GM23248 (cell line): Measurements from ENCODE around the gene RUFY4. TPM values are rescaled to one million over a fixed set of nuclear protein-coding genes. Genes with fewer than 3 reads are reported as not detected.
"Not testable (repeated sequence)": the region's sequence is repeated elsewhere in the genome, so short reads cannot be mapped to it uniquely, and the experiment has no call there.

Source experiments
- DNase-seq: peaks from one replicate; pipeline ENCODE4 v3.0.0-alpha.2; 2015
- H2AFZ ChIP-seq: fragments of 200-600 bp; sonication (generic); 2 replicates; pipeline ENCODE4 v1.6.1; 2016; ENCODE audit warnings: antibody characterized with exemption
- H3F3A ChIP-seq: fragments of 200-600 bp; sonication (generic); 2 replicates; pipeline ENCODE4 v1.6.1; 2016; ENCODE audit warnings: mild to moderate bottlenecking, antibody characterized with exemption, mixed run types; ENCODE audit not compliant: insufficient read depth
- H3K27ac ChIP-seq: fragments of 200-600 bp; sonication (generic); 2 replicates; pipeline ENCODE4 v1.5.1; 2016; ENCODE audit warnings: mild to moderate bottlenecking
- H3K27me3 ChIP-seq: fragments of 200-600 bp; sonication (generic); replicated peaks from 2 replicates; pipeline ENCODE4 v1.6.1; 2016; ENCODE audit warnings: mild to moderate bottlenecking; ENCODE audit not compliant: insufficient read depth
- H3K36me3 ChIP-seq: fragments of 200-600 bp; sonication (generic); 2 replicates; pipeline ENCODE4 v1.6.1; 2016; ENCODE audit warnings: low read depth, mild to moderate bottlenecking
- H3K4me1 ChIP-seq: fragments of 200-600 bp; sonication (generic); 2 replicates; pipeline ENCODE4 v1.6.1; 2016; ENCODE audit warnings: mild to moderate bottlenecking; ENCODE audit not compliant: insufficient read depth
- H3K4me2 ChIP-seq: fragments of 200-600 bp; sonication (generic); one replicate; pipeline ENCODE4 v1.6.1; 2016; ENCODE audit warnings: mild to moderate bottlenecking; ENCODE audit not compliant: unreplicated experiment
- H3K4me3 ChIP-seq: fragments of 200-600 bp; sonication (generic); 2 replicates; pipeline ENCODE4 v1.5.1; 2016; ENCODE audit warnings: mild to moderate bottlenecking
- H3K79me2 ChIP-seq: fragments of 200-600 bp; sonication (generic); 2 replicates; pipeline ENCODE4 v1.6.1; 2016; ENCODE audit warnings: mild to moderate bottlenecking; ENCODE audit not compliant: insufficient read depth
- H3K9ac ChIP-seq: fragments of 200-600 bp; sonication (generic); 2 replicates; pipeline ENCODE4 v1.6.1; 2016; ENCODE audit warnings: mild to moderate bottlenecking
- H3K9me2 ChIP-seq: fragments of 200-600 bp; sonication (generic); 2 replicates; pipeline ENCODE4 v1.6.1; 2016; ENCODE audit warnings: mixed run types, mild to moderate bottlenecking, moderate library complexity; ENCODE audit not compliant: insufficient read depth
- H3K9me3 ChIP-seq: fragments of 200-600 bp; sonication (generic); one replicate; pipeline ENCODE4 v1.6.1; 2017; ENCODE audit warnings: low read depth
- H4K20me1 ChIP-seq: fragments of 200-600 bp; sonication (generic); 2 replicates; pipeline ENCODE4 v1.6.0; 2016; ENCODE audit not compliant: insufficient read depth
- EZH2 ChIP-seq: fragments of 200-600 bp; sonication (generic); IDR thresholded peaks from 2 replicates; pipeline ENCODE4 v1.6.1; 2018; ENCODE audit warnings: antibody characterized with exemption, mild to moderate bottlenecking; ENCODE audit not compliant: insufficient read depth, poor library complexity, severe bottlenecking
- EZH2phosphoT487 ChIP-seq: fragments of 200-600 bp; sonication (generic); IDR thresholded peaks from 2 replicates; pipeline ENCODE4 v1.6.1; 2018; ENCODE audit warnings: antibody characterized with exemption, moderate library complexity, mild to moderate bottlenecking, low read depth; ENCODE audit not compliant: insufficient read depth
- WGBS, 2 experiments: methylation state at CpG; one replicate each; pipeline ENCODE4 v1.1.6; 2015 to 2017; ENCODE audit warnings: low lambda C conversion rate in 2 of 2, low coverage in 1 of 2; ENCODE audit errors: missing lambda C conversion rate in 2 of 2; 5-methylcytosine and 5-hydroxymethylcytosine counted together
- in situ Hi-C: fragments of 300-500 bp; cut with MboI; formaldehyde crosslinking; loops from 2 replicates; pipeline ENCODE4 v1.15.0; 2020
- polyA plus RNA-seq: library from polyadenylated mRNA; unstranded; fragments of >200 nt; fragmentation: Nextera tagmentation; extraction: Ambion mirVana; gene quantifications from 2 replicates; pipeline ENCODE4 v1.2.1, GENCODE V29; 2016
- total RNA-seq: library from RNA; depleted of rRNA; stranded (reverse); fragments of >200 nt; shearing (Covaris generic); gene quantifications from 2 replicates; pipeline ENCODE4 v1.2.3, GENCODE V29; 2014

The RUFY4 gene
- total and polyA plus RNA-seq, 2 experiments from 2014 or later, result not detected

DNA sequence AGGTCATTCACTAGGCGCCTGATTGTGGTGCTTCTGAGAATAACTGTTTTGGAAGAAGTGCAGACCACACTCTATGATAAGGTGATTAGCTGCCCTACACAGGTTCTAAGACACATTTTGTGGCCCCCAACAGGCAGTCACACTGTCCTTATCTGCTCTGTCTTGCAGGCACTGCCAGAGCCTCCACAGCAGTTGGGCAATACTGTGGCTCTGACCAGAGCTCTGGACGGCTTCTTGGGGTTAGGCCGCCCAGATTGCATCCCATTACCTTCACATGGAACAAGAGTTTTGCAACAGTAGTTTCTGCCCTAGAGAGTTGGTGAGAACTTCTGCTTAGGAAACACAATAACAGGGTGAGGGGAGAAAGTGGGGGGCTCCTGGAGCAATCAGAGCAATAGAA lies 22.7 kb downstream of the RUFY4 start:
- H2AFZ ChIP-seq, result no peak overlapping the region
- peaks cover 76% of the 10 kb centered on the region for H3K27me3 ChIP-seq
- WGBS, 2 experiments, result 59 to 69% methylated on average over 3 of the region's 3 CpGs

DNA sequence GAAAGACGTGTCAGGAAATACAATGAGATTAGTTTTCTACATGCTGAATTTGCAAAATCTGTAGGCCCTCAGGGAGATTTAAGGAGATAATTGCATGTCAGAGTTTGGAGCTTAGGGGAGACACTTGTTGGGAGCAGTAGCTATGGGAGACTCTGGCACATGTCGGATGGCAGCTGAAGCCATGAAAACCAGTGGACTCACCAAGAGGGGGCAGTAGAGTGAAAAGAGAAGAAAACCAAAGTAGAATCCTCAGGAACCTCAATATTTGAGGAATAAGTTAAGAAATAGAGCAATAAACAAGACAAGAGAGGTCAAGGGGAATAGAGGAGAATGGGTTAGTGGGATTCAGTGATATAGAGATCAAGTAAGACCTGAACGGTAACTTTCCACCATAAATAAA lies 24.8 kb downstream of the RUFY4 start:
- H3F3A ChIP-seq, result no peaks in the 10 kb centered on the region
- H3K4me3 ChIP-seq, result no peak overlapping the region
- H3K9me3 ChIP-seq, result no peaks in the 10 kb centered on the region
- H3K4me1 ChIP-seq, result no peaks in the 10 kb centered on the region
- no peaks in the 10 kb centered on the region for H3K36me3 ChIP-seq
- DNase-seq, result no peak
- H3K9me2 ChIP-seq, result no peaks in the 10 kb centered on the region
- no peaks in the 10 kb centered on the region for H4K20me1 ChIP-seq
- H3K4me2 ChIP-seq, result no peak overlapping the region
- no peak overlapping the region for H2AFZ ChIP-seq
- peaks cover 80% of the 10 kb centered on the region for H3K27me3 ChIP-seq
- no peaks in the 10 kb centered on the region for H3K79me2 ChIP-seq
- H3K27ac ChIP-seq, result no peak overlapping the region
- in situ Hi-C loops, result no loop called here
- no peak overlapping the region for H3K9ac ChIP-seq
- 78% methylated on average over 3 of the region's 3 CpGs for WGBS, 2 experiments
- TF ChIP-seq EZH2, result no peak
- no peak for TF ChIP-seq EZH2phosphoT487

More for the DNA sequence above, 22.7 kb downstream of the RUFY4 start:
- Histone ChIP-seq H3K9me2 (no peaks in the 10 kb centered on the region), H3K79me2 (no peaks in the 10 kb centered on the region), H3K9me3 (no peaks in the 10 kb centered on the region), H3K27ac (no peak overlapping the region), H3K4me1 (no peaks in the 10 kb centered on the region), H3F3A (no peaks in the 10 kb centered on the region), H3K36me3 (no peaks in the 10 kb centered on the region), H4K20me1 (no peaks in the 10 kb centered on the region), H3K9ac (no peak overlapping the region), H3K4me3 (no peak overlapping the region), H3K4me2 (no peak overlapping the region)
- no peak for DNase-seq
- TF ChIP-seq EZH2, result no peak
- TF ChIP-seq EZH2phosphoT487, result no peak
- in situ Hi-C loops, result no loop called here

DNA sequence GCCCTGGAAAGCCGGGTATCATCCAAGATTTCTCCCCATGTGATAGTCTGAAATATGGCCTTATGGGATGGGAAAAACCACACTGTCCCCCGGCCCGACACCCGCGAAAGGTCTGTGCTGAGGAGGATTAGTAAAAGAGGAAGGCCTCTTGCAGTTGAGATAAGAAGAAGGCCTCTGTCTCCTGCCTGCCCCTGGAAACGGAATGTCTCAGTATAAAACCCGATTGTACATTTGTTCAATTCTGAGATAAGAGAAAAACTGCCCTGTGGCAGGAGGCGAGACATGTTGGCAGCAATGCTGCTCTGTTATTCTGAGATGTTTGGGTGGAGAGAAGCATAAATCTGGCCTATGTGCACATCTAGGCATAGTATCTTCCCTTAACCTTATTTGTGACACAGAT lies 26.8 kb downstream of the RUFY4 start:
- DNase-seq, result no peak
- Histone ChIP-seq H3K79me2 (no peaks in the 10 kb centered on the region), H2AFZ (no peak overlapping the region), H3K27me3 (peaks cover 85% of the 10 kb centered on the region), H3K27ac (no peak overlapping the region), H3K9ac (no peak overlapping the region), H3F3A (no peaks in the 10 kb centered on the region), H3K4me3 (no peak overlapping the region), H3K36me3 (no peaks in the 10 kb centered on the region), H3K9me2 (no peaks in the 10 kb centered on the region), H3K4me1 (no peaks in the 10 kb centered on the region), H3K9me3 (no peaks in the 10 kb centered on the region), H4K20me1 (no peaks in the 10 kb centered on the region), H3K4me2 (no peak overlapping the region)
- TF ChIP-seq EZH2phosphoT487 (no peak), EZH2 (no peak)
- 57 to 58% methylated on average over 8 of the region's 8 CpGs for WGBS, 2 experiments
- in situ Hi-C loops, result no loop called here

DNA sequence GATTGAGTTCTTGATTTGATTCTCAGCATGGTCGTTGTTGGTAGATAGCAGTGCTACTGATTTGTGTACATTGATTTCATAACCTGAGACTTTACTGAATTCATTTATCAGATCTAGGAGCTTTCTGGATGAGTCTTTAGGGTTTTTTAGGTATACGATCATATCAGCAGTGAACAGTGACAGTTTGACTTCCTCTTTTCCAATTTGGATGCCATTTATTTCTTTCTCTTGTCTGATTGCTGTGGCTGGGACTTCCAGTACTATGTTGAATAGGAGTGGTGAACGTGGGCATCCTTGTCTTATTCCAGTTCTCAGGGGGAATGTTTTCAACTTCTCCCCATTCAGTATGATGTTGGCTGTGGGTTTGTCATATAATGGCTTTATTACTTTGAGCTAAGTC lies 28.9 kb downstream of the RUFY4 start:
- no peak for TF ChIP-seq EZH2
- TF ChIP-seq EZH2phosphoT487, result no peak
- H3K9me2 ChIP-seq, result no peaks in the 10 kb centered on the region
- peaks cover 82% of the 10 kb centered on the region for H3K27me3 ChIP-seq
- no peak overlapping the region for H3K4me3 ChIP-seq
- H3K9ac ChIP-seq, result no peak overlapping the region
- H3K4me1 ChIP-seq, result no peaks in the 10 kb centered on the region
- no peaks in the 10 kb centered on the region for H3K9me3 ChIP-seq
- in situ Hi-C loops, result no loop called here
- no peak for DNase-seq
- no peaks in the 10 kb centered on the region for H4K20me1 ChIP-seq
- no peak overlapping the region for H3K27ac ChIP-seq
- H3F3A ChIP-seq, result no peaks in the 10 kb centered on the region
- no peaks in the 10 kb centered on the region for H3K36me3 ChIP-seq
- H3K4me2 ChIP-seq, result no peak overlapping the region
- no peak overlapping the region for H2AFZ ChIP-seq
- H3K79me2 ChIP-seq, result no peaks in the 10 kb centered on the region
- WGBS, 2 experiments, result 41 to 43% methylated on average over 3 of the region's 3 CpGs

DNA sequence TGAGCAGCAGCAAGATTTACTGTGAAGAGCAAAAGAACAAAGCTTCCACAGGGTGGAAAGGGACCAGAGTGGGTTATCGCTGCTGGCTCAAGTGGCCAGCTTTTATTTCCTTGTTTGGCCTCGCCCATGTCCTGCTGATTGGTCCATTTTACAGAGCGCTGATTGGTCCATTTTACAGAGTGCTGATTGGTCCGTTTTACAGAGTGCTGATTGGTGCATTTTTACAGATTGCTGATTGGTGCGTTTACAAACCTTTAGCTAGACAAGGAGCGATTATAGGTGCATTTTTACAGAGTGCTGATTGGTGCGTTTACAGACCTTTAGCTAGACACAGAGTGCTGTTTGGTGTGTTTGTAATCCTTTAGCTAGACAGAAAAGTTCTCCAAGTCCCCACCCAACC lies 39.8 kb downstream of the RUFY4 start:
- not testable (repeated sequence) for H3K4me3 ChIP-seq

DNA sequence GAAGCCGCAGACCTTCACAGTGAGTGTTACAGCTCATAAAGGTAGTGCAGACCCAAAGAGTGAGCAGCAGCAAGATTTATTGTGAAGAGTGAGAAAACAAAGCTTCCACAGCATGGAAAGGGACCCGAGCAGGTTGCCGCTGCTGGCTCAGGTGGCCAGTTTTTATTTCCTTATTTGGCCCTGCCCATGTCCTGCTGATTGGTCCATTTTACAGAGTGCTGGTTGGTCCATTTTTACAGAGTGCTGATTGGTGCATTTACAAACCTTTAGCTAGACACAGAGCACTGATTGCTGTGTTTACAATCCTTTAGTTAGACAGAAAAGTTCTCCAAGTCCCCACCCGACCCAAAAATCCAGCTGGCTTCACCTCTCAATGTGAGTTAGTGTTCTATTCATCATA lies 52.7 kb downstream of the RUFY4 start:
- H3K4me3 ChIP-seq, H3K9ac ChIP-seq, in situ Hi-C loops, H3K27ac ChIP-seq, H3K4me2 ChIP-seq, H2AFZ ChIP-seq, DNase-seq, H3K4me1 ChIP-seq, H3K9me3 ChIP-seq, H3K9me2 ChIP-seq, H3F3A ChIP-seq, H4K20me1 ChIP-seq, H3K36me3 ChIP-seq, H3K79me2 ChIP-seq: not testable (repeated sequence)
- peaks cover 46% of the 10 kb centered on the region for H3K27me3 ChIP-seq
- 57 to 60% methylated on average over 4 of the region's 4 CpGs for WGBS, 2 experiments

More for the DNA sequence above, 39.8 kb downstream of the RUFY4 start:
- H3K4me2 ChIP-seq, H3F3A ChIP-seq, H3K9me2 ChIP-seq, H4K20me1 ChIP-seq, H3K36me3 ChIP-seq, in situ Hi-C loops, H2AFZ ChIP-seq, H3K27ac ChIP-seq, H3K9me3 ChIP-seq, DNase-seq, H3K79me2 ChIP-seq, H3K4me1 ChIP-seq, H3K9ac ChIP-seq: not testable (repeated sequence)
- 33 to 38% methylated on average over 7 of the region's 7 CpGs for WGBS, 2 experiments
- H3K27me3 ChIP-seq, result peaks cover 40% of the 10 kb centered on the region

DNA sequence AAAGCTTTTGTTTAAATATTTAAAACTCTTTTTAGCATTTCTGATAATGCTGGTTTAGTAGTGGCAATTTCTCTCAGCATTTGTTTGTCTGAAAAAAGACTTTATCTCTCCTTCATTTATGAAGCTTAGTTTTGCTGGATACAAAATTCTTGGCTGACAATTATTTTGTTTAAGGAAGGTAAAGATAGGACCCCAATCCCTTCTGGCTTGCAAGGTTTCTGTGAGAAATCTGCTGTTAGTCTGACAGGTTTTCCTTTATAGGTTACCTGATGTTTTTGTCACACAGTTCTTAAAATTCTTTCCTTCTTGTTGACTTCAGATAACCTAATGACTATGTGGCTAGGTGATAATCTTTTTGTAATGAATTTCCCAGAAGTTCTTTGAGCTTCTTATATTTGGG lies 53.2 kb downstream of the RUFY4 start:
- H3K9ac ChIP-seq, H3K27ac ChIP-seq, H4K20me1 ChIP-seq, H3K4me1 ChIP-seq, in situ Hi-C loops, H3K9me3 ChIP-seq, H3K4me3 ChIP-seq, H2AFZ ChIP-seq, H3K79me2 ChIP-seq, H3F3A ChIP-seq, H3K36me3 ChIP-seq, DNase-seq, H3K9me2 ChIP-seq, H3K4me2 ChIP-seq: not testable (repeated sequence)
- peaks cover 51% of the 10 kb centered on the region for H3K27me3 ChIP-seq
